ENCODE results near the gene TBL1X. TPM values are rescaled to one million over a fixed set of nuclear protein-coding genes. Genes with fewer than 3 reads are reported as not detected.

Gene TBL1X
- total and polyA plus RNA-seq, 4 donors = 2.3 to 21.7 (median 13.3) TPM

- Histone ChIP-seq H3K27me3 (ENCODE audit: control insufficient read depth in 3 of 3, insufficient read depth in 3 of 3, low read length in 2 of 3) (peaks cover 0 to 13% (median 12%) of the 10 kb centered on the region in 3 donors), H3K4me1 (ENCODE audit: control insufficient read depth in 5 of 5, insufficient read depth in 5 of 5, low read length in 5 of 5) (peaks cover 0 to 5% (median 3%) of the 10 kb centered on the region in 5 donors), H3K36me3 (ENCODE audit: control insufficient read depth in 4 of 4, insufficient read depth in 4 of 4, low read length in 4 of 4) (no peaks in the 10 kb centered on the region), H3K9ac (ENCODE audit: insufficient read depth in 1 of 2, low read length in 2 of 2) (no peak overlapping the region), H3K27ac (ENCODE audit: low read depth in 1 of 2, low read length in 1 of 2) (no peak overlapping the region), H3K4me3 (no peak overlapping the region), H3K9me3 (ENCODE audit: control insufficient read depth in 4 of 4, insufficient read depth in 3 of 4, low read length in 3 of 4) (peaks cover 0 to 9% (median 0%) of the 10 kb centered on the region in 4 donors)
- TF ChIP-seq CTCF (IDR thresholded peaks at IDR 0.05; ENCODE audit: control extremely low read depth, extremely low read depth) = no peak
- no peak for DNase-seq
- 59 to 69% methylated on average over 11 to 12 of the region's 12 CpGs for WGBS, 2 donors
- ATAC-seq (ENCODE audit: insufficient read depth, low FRiP score) = no peak
Measured at GRCh38 chrX:9573282-9574106, 108.6 kb downstream of the TBL1X start.

- Histone ChIP-seq H3K27ac (ENCODE audit: low read depth in 1 of 2, low read length in 1 of 2) (no peak overlapping the region), H3K36me3 (ENCODE audit: control insufficient read depth in 4 of 4, insufficient read depth in 4 of 4, low read length in 4 of 4) (no peaks in the 10 kb centered on the region), H3K4me3 (peak overlapping the region; percentile 8), H3K4me1 (ENCODE audit: control insufficient read depth in 5 of 5, insufficient read depth in 5 of 5, low read length in 5 of 5) (peaks cover 0 to 5% (median 0%) of the 10 kb centered on the region in 5 donors), H3K27me3 (ENCODE audit: control insufficient read depth in 3 of 3, insufficient read depth in 3 of 3, low read length in 2 of 3) (peaks cover 0 to 12% (median 4%) of the 10 kb centered on the region in 3 donors), H3K9ac (ENCODE audit: insufficient read depth in 1 of 2, low read length in 2 of 2) (no peak overlapping the region), H3K9me3 (ENCODE audit: control insufficient read depth in 4 of 4, insufficient read depth in 3 of 4, low read length in 3 of 4) (peaks cover 0 to 3% (median 0%) of the 10 kb centered on the region in 4 donors)
- DNase-seq = no peak
- no peak for TF ChIP-seq CTCF (IDR thresholded peaks at IDR 0.05; ENCODE audit: control extremely low read depth, extremely low read depth)
- no peak for ATAC-seq (ENCODE audit: insufficient read depth, low FRiP score)
- 89 to 96% methylated on average over 9 of the region's 9 CpGs for WGBS, 2 donors
Measured at GRCh38 chrX:9576059-9576458, 111.2 kb downstream of the TBL1X start.

- Histone ChIP-seq H3K9ac (ENCODE audit: insufficient read depth in 1 of 2, low read length in 2 of 2) (no peak overlapping the region), H3K36me3 (ENCODE audit: control insufficient read depth in 4 of 4, insufficient read depth in 4 of 4, low read length in 4 of 4) (no peaks in the 10 kb centered on the region), H3K9me3 (ENCODE audit: control insufficient read depth in 4 of 4, insufficient read depth in 3 of 4, low read length in 3 of 4) (peaks cover 0 to 3% (median 0%) of the 10 kb centered on the region in 4 donors), H3K27me3 (ENCODE audit: control insufficient read depth in 3 of 3, insufficient read depth in 3 of 3, low read length in 2 of 3) (peaks cover 0 to 8% (median 7%) of the 10 kb centered on the region in 3 donors), H3K4me3 (no peak overlapping the region), H3K4me1 (ENCODE audit: control insufficient read depth in 5 of 5, insufficient read depth in 5 of 5, low read length in 5 of 5) (peaks cover 0 to 5% (median 2%) of the 10 kb centered on the region in 5 donors), H3K27ac (ENCODE audit: low read depth in 1 of 2, low read length in 1 of 2) (no peak overlapping the region)
- DNase-seq = no peak
- WGBS, 2 donors = 90 to 95% methylated on average over 9 of the region's 9 CpGs
- TF ChIP-seq CTCF (IDR thresholded peaks at IDR 0.05; ENCODE audit: control extremely low read depth, extremely low read depth) = no peak
- ATAC-seq (ENCODE audit: insufficient read depth, low FRiP score) = no peak
Measured at GRCh38 chrX:9577555-9577954, 112.7 kb downstream of the TBL1X start.
